ENCODE results near the gene DBF4B.

GRCh38 chr17:44770166-44770925, 61.9 kb downstream of the DBF4B start:
- no peak for TF ChIP-seq CTCF (IDR thresholded peaks at IDR 0.05)
- TF ChIP-seq POLR2A (IDR thresholded peaks at IDR 0.05) = no peak
- no peak for TF ChIP-seq EP300 (IDR thresholded peaks at IDR 0.05)

All from tibial nerve (tissue), 4 donors.